ENCODE measurements around the gene ZC2HC1B.
"Not testable (repeated sequence)": the region's sequence is repeated elsewhere in the genome, so short reads cannot be mapped to it uniquely, and the experiment has no call there.

Gene ZC2HC1B

GRCh38 chr6:143868808-143869207 lies 4.5 kb downstream of the ZC2HC1B start:
- not testable (repeated sequence) for DNase-seq (ENCODE audit: low read depth)

- DNase-seq (ENCODE audit: low read depth) = not testable (repeated sequence)
Observed at GRCh38 chr6:143871202-143871730, 7.0 kb downstream of the ZC2HC1B start.

GRCh38 chr6:143872201-143872600 lies 7.9 kb downstream of the ZC2HC1B start:
- no peak for DNase-seq (ENCODE audit: low read depth)

- DNase-seq (ENCODE audit: low read depth) = not testable (repeated sequence)
Observed at GRCh38 chr6:143873600-143873999, 9.3 kb downstream of the ZC2HC1B start.

GRCh38 chr6:143874503-143874902 lies 10.2 kb downstream of the ZC2HC1B start:
- DNase-seq (ENCODE audit: low read depth) = not testable (repeated sequence)

- DNase-seq (ENCODE audit: low read depth) = no peak
Observed at GRCh38 chr6:143877584-143878271, 13.5 kb downstream of the ZC2HC1B start.

- DNase-seq (ENCODE audit: low read depth) = no peak
Observed at GRCh38 chr6:143878272-143878760, 14.0 kb downstream of the ZC2HC1B start.

- DNase-seq (ENCODE audit: low read depth) = no peak
Observed at GRCh38 chr6:143880412-143880811, 16.1 kb downstream of the ZC2HC1B start.

GRCh38 chr6:143882401-143882930 lies 18.2 kb downstream of the ZC2HC1B start:
- no peak for DNase-seq (ENCODE audit: low read depth)

GRCh38 chr6:143884216-143884900 lies 20.1 kb downstream of the ZC2HC1B start:
- DNase-seq (ENCODE audit: low read depth) = no peak

- no peak for DNase-seq (ENCODE audit: low read depth)
Observed at GRCh38 chr6:143885116-143885515, 20.8 kb downstream of the ZC2HC1B start.

GRCh38 chr6:143894655-143895054 lies 30.4 kb downstream of the ZC2HC1B start:
- no peak for DNase-seq (ENCODE audit: low read depth)

GRCh38 chr6:143896126-143896860 lies 32.0 kb downstream of the ZC2HC1B start:
- DNase-seq (ENCODE audit: low read depth) = no peak

- DNase-seq (ENCODE audit: low read depth) = no peak
Observed at GRCh38 chr6:143900358-143900757, 36.1 kb downstream of the ZC2HC1B start.

- no peak for DNase-seq (ENCODE audit: low read depth)
Observed at GRCh38 chr6:143901885-143902750, 37.8 kb downstream of the ZC2HC1B start.

- DNase-seq (ENCODE audit: low read depth) = no peak
Observed at GRCh38 chr6:143902827-143903226, 38.6 kb downstream of the ZC2HC1B start.

GRCh38 chr6:143911028-143911427 lies 46.8 kb downstream of the ZC2HC1B start:
- DNase-seq (ENCODE audit: low read depth) = no peak

- DNase-seq (ENCODE audit: low read depth) = no peak
Observed at GRCh38 chr6:143912671-143913070, 48.4 kb downstream of the ZC2HC1B start.

- not testable (repeated sequence) for DNase-seq (ENCODE audit: low read depth)
Observed at GRCh38 chr6:143917026-143917425, 52.8 kb downstream of the ZC2HC1B start.

- no peak for DNase-seq (ENCODE audit: low read depth)
Observed at GRCh38 chr6:143928853-143929252, 64.6 kb downstream of the ZC2HC1B start.

GRCh38 chr6:143929975-143930374 lies 65.7 kb downstream of the ZC2HC1B start:
- no peak for DNase-seq (ENCODE audit: low read depth)

All from activated gamma-delta T cell treated with anti-CD3 and anti-CD28 coated beads, Interleukin-2, amount 50 U/mL, for 16 hours (primary cell).